GM19239 (cell line): ENCODE measurements around the gene CAMK1G.

Experiments
- DNase-seq: peaks from one replicate; pipeline ENCODE4 v3.0.0; 2011; ENCODE audit warnings: low spot score; ENCODE audit not compliant: insufficient read length
- FAIRE-seq: peaks from 2 replicates; lab custom pipeline; 2011; peaks lifted over from hg19 to GRCh38; lab: Jason Lieb, UNC

The CAMK1G gene

GRCh38 chr1:209561532-209561931 lies 22.0 kb upstream of the CAMK1G start:
- DNase-seq (no peak), FAIRE-seq (no peak)

GRCh38 chr1:209564849-209565248 lies 18.7 kb upstream of the CAMK1G start:
- DNase-seq (no peak), FAIRE-seq (no peak)

GRCh38 chr1:209565759-209566678 lies 17.5 kb upstream of the CAMK1G start:
- FAIRE-seq = peak; percentile 80
- peak; percentile 41 for DNase-seq

- FAIRE-seq = no peak
Measured at GRCh38 chr1:209567698-209568175, 15.8 kb upstream of the CAMK1G start.

GRCh38 chr1:209569455-209570207 lies 13.9 kb upstream of the CAMK1G start:
- peak; percentile 91 for FAIRE-seq
- DNase-seq = peak; percentile 44

More at GRCh38 chr1:209567698-209568175, 15.8 kb upstream of the CAMK1G start:
- DNase-seq = no peak

GRCh38 chr1:209570743-209571142 lies 12.8 kb upstream of the CAMK1G start:
- DNase-seq = no peak
- FAIRE-seq = no peak

GRCh38 chr1:209576392-209577197 lies 6.9 kb upstream of the CAMK1G start:
- peak; percentile 82 for FAIRE-seq
- DNase-seq = peak; percentile 59

- DNase-seq = no peak
- FAIRE-seq = no peak
Measured at GRCh38 chr1:209577346-209577745, 6.2 kb upstream of the CAMK1G start.

GRCh38 chr1:209580577-209580976 lies 2.9 kb upstream of the CAMK1G start:
- FAIRE-seq = no peak

GRCh38 chr1:209584231-209584672 lies 738 bp downstream of the CAMK1G start:
- DNase-seq = no peak
- no peak for FAIRE-seq

More at GRCh38 chr1:209580577-209580976, 2.9 kb upstream of the CAMK1G start:
- DNase-seq = no peak

GRCh38 chr1:209585197-209585596 lies 1.7 kb downstream of the CAMK1G start:
- DNase-seq = no peak
- FAIRE-seq = no peak

GRCh38 chr1:209585672-209586071 lies 2.2 kb downstream of the CAMK1G start:
- FAIRE-seq = no peak
- no peak for DNase-seq

GRCh38 chr1:209586221-209586740 lies 2.8 kb downstream of the CAMK1G start:
- DNase-seq (no peak), FAIRE-seq (no peak)

- no peak for FAIRE-seq
- DNase-seq = no peak
Measured at GRCh38 chr1:209587789-209588188, 4.3 kb downstream of the CAMK1G start.

- FAIRE-seq = no peak
Measured at GRCh38 chr1:209589440-209589839, 5.9 kb downstream of the CAMK1G start.

GRCh38 chr1:209589863-209590262 lies 6.3 kb downstream of the CAMK1G start:
- no peak for FAIRE-seq
- no peak for DNase-seq

More at GRCh38 chr1:209589440-209589839, 5.9 kb downstream of the CAMK1G start:
- DNase-seq = no peak

GRCh38 chr1:209590405-209590804 lies 6.9 kb downstream of the CAMK1G start:
- DNase-seq (no peak), FAIRE-seq (no peak)

GRCh38 chr1:209593747-209594146 lies 10.2 kb downstream of the CAMK1G start:
- DNase-seq = no peak
- FAIRE-seq = no peak

- DNase-seq = no peak
- FAIRE-seq = no peak
Measured at GRCh38 chr1:209594440-209594839, 10.9 kb downstream of the CAMK1G start.

GRCh38 chr1:209595028-209595427 lies 11.5 kb downstream of the CAMK1G start:
- DNase-seq (no peak), FAIRE-seq (no peak)
